HG03460 (cell line): ENCODE results near the gene EIF1.
"Not testable (repeated sequence)": the region's sequence is repeated elsewhere in the genome, so short reads cannot be mapped to it uniquely, and the experiment has no call there.

ENCODE experiments used
- ATAC-seq: cut with Tn5 transposase; IDR thresholded peaks from one replicate; pipeline ENCODE4 v1.9.1; 2021; ENCODE audit not compliant: unreplicated experiment

The EIF1 gene

DNA sequence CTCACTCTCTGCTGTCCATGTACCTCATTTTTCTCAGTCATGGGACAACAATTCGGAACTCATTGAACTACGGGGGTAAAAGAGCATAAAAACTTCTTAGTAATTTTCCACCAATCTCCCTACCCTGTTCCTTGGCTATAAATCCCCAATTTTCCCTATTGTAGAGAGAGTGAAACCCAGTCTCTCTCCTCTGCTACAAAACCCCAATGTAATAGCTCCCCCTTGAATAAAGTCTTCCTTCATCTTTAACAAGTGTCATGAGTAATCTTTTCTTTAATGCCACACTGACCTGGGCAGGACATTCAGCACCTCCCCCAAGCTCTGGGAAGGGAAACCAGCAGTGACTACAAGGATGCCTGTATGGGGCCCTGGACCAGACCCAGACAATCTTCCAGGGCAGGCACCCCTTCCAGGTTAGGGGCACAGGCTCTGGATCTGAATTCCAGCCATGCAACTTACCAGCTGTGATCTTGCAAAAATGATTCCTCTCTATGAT is 10.2 kb upstream of the EIF1 start:
- ATAC-seq: peak; percentile 21

DNA sequence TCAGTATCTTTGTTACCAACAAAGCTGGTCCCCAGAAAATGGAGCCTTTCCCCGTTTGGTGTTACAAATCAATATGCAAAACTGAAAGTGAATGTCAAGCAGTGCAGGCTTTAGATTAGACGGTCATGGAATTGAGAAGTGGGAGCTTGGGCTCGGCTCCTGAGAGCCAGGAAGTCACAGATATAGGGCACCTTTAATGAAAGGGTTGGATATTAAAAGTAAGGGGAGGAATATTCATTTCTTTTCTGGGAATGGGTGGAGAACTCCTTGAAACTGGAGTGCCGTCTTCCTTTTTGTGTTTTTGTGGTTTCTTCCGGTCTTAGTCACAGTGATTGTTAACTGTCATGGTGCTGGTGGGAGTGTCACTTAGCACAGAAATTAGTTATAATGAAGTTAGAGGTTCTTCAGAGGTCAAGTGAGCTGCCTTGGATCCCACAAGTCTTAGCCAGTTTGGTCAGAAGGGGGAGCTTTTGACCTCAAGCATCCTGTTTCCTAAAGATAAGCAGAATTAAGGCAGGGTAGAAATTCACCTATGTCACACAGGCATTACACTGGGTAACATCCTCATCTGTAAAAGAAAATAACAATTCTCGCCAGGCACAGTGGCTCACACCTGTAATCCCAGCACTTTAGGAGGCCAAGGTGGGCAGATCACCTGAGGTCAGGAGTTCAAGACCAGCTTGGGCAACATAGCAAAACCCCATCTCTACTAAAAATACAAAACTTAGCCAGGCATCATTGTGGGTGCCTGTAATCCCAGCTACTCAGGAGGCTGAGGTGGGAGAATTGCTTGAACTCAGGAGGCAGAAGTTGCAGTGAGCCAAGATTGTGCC is 9.6 kb upstream of the EIF1 start:
- ATAC-seq: peak; percentile 59

DNA sequence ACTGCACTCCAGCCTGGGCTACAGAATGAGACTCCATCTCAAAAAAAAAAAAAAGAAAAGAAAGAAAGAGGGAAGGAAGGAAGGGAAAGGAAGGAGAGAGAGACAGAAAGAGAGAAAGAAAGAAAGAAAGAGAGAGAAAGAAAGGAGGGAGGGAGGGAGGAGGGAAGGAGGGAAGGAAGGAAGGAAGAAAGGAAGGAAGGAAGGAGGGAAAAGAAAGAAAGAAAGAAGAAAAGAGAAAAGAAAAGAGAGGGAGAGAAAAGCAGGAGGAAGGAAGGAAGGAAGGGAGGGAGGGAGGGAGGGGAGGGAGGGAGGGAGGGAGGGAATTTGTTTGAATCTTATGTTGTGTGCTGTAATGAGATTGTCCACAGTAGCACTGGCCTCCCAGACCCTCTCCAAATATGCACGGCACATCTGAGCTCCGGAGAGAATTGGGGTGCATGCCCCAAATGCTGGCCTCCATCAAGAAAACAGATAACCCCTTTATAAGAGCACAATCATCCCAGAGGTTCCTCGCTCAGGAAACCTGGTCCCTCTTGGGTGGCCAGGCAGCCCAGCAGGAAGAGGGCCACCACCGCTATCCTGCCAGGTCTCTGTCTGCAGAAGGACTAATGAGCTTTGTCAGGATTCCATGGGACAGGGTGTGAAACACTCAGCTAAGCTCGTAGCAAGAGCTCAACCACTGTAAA is 8.8 kb upstream of the EIF1 start:
- no peak for ATAC-seq

DNA sequence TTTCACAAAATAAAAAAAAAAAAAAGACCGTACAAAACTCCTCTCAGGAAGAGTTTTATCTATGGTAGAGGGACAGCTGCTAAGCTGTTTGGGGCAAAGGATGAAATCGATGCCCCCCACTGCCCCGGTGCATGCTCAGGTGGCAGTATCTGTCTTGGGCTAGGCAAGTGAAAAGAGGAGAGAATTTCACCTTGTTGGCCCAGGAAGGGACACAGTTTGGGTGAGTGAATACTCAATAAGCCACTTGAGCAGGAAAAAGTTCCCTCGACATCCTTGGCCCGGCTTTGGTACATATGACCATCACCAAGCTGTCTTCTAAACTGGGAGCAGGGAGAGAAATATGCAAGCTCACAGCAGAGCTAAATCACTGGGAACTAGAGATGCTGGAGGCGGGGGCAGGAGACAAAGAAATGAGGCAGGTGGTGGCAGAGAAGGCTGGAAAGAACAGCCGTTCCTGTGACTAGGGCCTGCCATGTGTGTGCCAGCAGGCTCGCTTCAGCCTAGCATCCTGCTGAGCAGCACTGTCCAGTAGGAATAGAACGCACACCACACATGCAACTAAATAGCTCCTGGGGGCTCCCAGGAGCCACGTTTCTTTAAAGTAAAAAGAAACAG is 8.2 kb upstream of the EIF1 start:
- ATAC-seq: no peak

DNA sequence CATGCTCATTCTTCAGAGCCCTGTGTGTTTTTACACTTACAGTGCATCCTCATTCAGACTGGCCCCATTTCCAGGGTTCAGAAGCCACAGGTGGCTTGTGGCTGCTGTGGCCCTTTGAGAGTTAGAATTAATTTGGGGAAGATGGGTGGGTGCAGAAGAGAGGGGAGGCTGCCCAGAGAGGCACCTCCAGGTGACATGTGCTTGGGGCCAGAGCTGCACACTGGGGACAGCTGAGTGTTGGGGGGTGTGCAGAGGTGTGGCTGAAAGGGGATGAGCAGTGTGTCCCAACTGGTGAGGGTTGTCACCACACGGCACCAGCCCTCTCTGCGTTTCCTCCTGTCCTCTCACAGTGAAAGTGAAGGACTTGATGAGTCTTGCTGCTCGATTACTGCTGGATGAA is 6.9 kb upstream of the EIF1 start:
- ATAC-seq: no peak

DNA sequence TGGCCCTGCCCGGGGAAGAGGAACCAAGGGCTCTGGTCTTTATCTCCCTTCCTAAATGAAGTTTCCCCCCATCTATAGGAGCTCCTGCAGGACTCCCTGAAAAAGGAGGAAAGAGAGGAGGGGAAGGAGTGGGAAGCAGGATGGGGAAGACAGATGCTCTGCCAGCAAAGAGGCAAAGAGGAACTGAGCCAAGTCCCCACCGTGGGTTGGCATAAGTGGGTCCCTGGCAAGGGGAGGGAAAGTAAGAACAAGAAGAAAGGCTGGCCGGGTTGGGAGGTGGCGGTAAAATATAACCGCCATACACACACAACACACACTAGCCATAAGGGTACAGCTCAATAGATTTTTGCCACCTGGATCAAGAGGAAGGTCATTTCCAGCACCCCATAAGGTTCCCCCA is 6.1 kb upstream of the EIF1 start:
- ATAC-seq: no peak

DNA sequence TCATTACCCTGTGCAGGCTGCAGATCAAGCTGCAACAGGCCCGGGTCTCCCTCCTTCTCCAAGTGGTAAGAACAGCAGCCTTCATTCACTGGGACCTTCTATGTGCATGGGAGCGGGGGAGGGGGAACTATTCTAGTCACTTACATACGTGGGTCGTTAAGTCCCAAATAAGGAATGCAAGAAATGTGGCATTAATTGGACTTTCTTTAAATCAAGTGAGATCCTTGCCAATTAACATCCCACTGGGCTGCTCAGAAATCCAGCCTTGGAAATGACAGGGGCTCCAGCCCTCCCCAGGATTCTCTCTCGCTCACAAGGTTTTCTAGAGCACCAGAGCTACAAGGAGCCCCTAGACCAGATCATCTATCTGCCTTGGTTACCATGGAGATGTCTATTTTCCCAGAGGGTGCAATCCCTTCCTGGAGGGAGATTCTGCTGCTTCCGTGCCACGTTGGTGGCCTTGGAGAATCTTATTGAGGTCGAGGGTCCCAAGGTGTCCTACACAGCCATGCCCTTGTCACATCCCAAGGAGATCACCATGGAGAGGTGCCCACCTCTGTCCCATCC is 5.2 kb upstream of the EIF1 start:
- no peak for ATAC-seq

DNA sequence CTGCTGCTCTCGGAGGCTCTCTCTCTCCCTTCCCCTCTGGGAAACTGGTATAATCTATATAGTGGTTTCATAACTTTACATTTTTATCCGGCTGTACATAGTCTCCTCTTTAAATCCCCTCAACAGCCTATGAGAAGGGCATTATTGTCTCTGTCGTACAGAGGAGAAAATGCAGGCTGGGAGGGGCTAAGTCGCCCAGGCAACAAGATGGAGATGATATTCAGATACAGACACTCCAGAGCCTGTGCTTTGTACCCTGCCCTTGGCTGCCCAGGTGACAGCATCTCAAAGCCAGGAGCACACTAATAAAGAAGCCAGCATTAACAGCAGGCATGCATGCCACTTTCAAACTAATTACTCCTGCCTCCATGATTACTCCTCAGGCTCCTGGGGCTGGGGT is 4.7 kb upstream of the EIF1 start:
- no peak for ATAC-seq

DNA sequence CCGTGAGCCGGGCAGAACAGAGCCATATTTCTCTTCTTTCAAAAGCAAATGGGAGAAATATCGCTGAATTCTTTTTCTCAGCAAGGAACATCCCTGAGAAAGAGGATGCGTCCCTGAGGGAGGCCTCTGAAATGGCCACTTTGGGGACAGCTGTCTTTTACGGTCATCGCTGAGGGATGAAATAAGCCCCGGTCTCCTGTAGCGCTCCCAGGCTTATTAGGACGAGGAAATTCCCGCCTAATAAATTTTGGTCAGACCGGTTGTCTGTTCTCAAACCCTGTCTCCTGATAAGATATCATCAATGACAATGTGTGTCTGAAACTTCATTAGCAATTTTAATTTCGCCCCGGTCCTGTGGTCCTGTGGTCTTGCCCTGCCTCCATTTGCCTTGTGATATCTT is 2.9 kb upstream of the EIF1 start:
- ATAC-seq: not testable (repeated sequence)

DNA sequence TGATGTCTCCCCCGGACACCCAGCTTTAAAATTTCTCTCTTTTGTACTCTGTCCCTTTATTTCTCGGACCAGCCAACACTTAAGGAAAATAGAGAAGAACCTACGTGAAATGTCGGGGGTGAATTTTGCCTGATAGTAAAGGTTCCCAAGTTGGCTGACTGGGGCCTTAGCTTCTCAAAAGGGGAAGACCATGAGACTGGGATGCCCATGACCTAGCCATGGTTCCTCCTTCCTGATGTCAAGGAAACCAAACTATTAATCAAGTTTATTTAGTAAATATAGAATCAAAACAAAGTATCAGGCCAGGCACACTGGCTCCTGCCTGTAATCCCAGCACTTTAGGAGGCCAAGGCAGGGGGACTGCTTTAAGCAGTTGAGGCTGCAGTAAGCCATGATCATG is 2.4 kb upstream of the EIF1 start:
- ATAC-seq: no peak

DNA sequence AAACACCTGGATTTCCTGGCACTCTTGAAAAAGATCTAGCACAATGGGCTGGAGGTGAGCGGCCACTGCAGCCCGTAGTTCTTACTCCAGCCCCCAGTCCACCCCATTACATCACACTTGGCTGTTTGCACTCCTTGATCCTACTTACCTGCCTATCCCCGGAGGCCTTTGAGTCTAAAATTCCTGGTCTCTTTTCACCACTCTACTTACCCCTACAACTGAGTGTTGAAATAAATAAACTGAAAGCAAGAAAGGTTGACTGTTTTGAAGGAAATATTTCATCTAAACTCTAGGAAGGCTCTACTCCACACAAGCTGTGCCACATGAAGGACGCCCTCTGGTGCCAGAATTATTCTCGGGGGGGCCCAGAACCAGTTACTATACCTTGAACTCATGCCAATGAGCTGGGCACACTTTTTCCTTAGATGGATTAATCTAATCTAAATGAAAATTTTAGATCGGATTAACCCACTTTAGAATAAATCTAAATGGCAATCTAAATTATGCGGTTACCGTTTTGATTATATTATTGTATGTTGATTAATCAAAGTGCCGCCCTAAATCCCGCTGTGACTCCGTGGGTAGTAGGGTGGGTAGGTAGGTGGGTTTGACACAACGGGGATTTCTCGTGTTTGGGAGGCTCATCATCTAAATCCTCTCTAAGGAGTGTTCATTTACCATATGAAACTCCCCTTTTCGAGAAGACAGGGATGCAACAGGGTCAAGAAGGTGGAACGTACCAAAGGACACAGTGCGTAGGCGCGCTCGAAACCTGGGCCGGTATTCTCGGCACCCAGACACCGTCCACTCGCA is 651 bp upstream of the EIF1 start:
- no peak for ATAC-seq

DNA sequence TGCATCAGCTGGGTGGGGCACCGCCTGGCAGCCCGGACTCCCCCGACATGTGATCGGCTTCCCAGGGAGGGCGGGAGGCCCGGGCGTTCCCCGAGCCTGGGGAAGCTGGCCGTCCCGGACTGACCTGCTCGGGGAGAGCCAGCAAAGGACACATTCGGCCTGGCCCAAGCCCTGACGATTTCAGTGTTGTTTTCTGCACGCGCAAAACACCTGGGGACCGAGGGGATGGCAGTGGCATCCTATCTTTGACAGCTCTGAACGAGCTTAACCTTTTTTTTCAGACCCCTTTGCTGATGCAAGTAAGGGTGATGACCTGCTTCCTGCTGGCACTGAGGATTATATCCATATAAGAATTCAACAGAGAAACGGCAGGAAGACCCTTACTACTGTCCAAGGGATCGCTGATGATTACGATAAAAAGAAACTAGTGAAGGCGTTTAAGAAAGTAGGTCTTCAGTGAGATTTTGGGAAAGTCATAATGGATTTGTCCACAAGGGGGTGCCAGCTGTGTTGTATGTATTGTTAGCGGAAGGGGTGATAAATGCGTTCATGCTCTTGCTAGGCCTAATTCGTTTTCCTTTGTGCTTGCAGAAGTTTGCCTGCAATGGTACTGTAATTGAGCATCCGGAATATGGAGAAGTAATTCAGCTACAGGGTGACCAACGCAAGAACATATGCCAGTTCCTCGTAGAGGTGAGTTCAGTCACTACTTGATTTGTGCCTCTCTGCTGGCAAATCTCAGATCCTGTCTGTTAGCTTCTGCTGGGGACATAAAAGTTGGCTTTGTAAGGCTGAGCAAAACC is 1.0 kb downstream of the EIF1 start:
- no peak for ATAC-seq

DNA sequence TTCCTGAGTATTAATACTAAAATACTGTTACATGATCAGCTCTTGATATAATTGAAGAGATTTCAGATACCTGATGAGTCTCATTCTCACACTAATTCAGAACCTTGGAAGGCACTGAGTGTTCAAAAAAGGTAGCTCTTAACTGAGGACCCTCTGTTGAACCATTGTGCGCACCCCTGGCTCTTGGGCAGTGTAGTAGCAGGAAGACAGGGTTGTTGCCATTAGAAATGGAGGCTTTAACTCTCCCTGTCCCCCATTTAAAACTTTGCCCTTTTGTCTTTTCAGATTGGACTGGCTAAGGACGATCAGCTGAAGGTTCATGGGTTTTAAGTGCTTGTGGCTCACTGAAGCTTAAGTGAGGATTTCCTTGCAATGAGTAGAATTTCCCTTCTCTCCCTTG is 1.8 kb downstream of the EIF1 start:
- ATAC-seq: no peak

DNA sequence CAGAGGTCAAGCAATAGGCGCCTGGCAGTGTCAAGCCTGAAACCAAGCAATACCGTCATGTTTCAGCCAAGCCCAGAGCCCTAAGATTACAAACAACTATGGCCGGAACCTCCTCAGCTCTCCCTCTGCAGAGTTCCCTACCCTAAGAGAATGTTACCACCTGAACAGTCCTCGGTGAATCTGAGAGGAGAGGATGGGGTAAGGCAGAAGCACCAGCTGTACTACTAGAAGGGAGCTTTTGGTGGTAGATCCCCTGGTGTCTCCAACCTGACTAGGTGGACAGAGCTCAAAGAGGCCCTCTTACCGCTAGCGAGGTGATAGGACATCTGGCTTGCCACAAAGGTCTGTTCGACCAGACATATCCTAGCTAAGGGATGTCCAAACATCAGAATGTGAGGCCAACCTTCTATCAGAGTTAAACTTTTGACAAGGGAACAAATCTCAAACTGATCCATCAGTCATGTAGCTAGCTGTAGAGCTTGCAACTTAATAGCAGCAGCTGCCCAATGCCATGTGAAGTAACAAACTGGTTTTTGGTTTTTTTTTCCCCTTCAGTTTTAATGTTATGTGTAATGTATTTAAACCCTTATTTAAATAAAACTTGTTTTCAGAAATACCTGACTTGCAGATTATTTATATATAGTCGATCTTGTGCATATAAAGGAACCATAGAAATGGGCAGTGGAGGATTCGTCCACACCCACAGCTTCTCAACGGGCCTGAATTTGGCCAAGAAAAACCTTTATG is 2.5 kb downstream of the EIF1 start:
- no peak for ATAC-seq

DNA sequence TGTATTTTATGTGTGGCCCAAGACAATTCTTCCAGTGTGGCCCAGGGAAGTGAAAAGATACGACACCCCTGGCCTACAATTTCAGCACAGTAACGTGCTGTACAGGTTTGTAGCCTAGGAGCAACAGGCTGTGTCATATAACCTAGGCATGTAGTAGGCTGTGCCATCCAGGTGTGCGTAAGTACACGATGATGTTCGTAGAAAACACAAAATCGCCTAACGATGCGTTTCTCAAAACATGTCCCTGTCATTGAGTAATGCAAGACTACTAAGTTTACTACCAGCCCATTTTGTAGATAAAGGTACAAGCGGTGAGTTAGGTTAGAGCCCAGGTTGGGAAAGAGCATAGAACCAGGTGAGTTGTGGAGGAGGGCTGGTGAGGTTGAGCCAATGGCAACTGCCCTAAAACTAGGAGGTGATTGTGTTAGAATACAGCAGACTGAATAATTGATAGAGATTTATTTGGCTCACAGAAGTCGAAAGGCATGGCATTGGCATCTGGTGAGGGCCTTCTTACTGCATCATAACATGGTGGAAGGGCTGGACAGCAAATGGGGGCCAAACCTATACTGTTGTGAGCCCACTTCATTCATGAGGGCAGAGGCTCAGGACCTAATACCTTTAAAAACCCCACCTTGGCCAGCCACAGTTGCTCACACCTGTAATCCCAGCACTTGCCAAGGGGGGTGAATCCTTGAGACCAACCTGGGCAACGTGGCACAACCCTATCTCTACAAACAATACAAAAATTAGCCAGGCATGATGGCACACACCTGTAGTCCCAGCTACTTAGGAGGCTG is 4.2 kb downstream of the EIF1 start:
- ATAC-seq: no peak

DNA sequence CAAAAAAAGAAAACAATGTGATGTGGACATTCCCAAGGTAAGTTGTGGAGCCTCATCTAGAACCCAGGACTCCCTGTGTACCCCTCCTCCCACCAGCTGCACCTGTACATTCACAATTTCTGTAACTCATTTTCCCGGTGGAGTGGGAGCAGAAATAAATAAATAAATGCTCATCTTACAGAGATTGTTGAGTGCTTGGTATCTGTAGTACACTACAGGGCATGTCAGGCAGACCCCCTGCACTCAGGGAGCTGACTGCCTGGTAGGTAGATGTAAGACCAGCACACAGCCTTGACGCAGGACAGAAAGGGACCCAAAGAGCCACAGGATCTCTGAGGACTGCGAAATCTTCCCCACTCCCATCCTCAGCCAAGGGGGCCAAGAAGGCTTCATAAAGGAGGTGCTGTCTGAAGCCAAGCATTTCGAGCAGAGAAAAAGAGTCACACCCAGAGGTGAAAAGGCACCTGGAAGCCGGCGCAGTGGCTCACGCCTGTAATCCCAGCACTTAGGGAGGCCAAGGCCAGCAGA is 6.5 kb downstream of the EIF1 start:
- ATAC-seq: no peak

DNA sequence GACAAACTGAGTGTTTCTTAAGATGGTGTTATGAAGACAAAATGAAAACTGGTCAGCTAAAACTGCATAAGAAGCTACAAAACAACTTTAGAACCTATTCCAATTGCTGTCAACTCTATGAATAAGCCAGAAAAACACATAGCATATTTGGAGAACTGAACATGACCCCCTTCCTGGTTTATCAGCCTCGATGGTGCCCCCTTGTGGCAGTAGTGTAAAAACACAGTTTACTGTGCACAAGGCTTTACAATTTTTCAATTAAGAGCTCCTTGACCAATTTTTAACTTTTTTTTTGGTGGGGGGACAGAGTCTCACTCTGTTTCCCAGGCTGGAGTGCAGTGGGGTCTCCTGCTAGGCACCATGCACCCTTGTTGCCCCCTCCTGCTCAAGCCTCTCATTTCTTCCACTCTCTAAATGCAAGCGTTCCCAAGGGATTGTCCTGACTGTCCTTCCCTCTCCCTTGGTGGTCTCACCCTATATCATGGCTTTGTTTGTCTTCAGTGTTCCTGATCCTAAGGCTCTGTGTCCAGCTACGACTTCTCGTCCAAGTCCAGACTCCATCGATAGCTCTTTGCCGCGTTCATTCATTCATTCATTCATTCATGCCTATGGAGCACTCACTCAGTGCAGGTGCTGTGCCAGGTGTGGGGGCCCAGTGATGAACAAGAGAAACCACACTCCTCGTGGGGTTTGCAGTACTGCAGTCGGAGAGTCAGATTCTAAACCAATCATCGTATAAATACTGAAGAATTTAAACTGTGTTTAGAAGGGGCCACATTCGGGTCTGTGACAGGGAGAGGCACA is 7.5 kb downstream of the EIF1 start:
- ATAC-seq: no peak
